HG03354 (cell line): ENCODE data around the gene MET.

Source experiments
- ATAC-seq: cut with Tn5 transposase; IDR thresholded peaks from one replicate; pipeline ENCODE4 v1.9.1; 2021; ENCODE audit warnings: mild to moderate bottlenecking; ENCODE audit not compliant: unreplicated experiment, poor library complexity, severe bottlenecking

The MET gene

GRCh38 chr7:116828281-116828680, 156.3 kb downstream of the MET start:
- ATAC-seq = no peak

- no peak for ATAC-seq
Measured at GRCh38 chr7:116829041-116829440, 157.0 kb downstream of the MET start.

GRCh38 chr7:116829493-116829892, 157.5 kb downstream of the MET start:
- ATAC-seq = no peak

- ATAC-seq = no peak
Measured at GRCh38 chr7:116832692-116833091, 160.7 kb downstream of the MET start.

DNA sequence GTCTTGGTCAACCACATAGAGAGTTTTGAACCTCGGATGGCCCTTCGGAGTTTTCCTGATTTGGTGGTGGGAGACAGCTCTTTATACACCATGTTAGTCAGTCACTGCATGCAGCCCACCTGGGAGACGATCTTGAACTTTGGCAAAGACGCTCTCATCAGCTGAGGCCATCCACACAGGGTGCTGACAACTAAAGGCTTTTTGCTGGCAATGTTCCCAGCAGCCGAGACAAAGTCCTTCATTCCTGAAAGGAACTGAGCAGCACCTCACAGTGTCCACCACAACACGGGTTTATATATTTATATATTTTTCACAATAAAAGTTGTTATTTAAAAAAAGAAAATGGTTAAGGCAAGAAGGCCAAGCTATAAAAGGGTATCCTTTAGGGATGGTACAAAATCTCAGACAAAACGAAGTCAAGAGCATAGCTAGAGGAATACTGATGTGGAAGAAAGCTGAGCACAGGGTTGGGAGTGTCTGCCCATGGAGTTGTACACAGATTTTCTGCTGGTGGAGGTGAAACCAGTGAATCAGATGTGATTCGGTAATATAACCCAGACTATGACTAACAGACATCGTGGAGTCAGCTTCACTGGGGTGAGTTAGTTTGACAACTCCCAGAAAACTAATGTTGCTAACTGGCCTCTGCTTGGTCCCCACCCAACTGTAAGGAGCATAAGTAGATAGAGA, 163.0 kb downstream of the MET start:
- no peak for ATAC-seq

GRCh38 chr7:116836048-116836447, 164.1 kb downstream of the MET start:
- no peak for ATAC-seq

DNA sequence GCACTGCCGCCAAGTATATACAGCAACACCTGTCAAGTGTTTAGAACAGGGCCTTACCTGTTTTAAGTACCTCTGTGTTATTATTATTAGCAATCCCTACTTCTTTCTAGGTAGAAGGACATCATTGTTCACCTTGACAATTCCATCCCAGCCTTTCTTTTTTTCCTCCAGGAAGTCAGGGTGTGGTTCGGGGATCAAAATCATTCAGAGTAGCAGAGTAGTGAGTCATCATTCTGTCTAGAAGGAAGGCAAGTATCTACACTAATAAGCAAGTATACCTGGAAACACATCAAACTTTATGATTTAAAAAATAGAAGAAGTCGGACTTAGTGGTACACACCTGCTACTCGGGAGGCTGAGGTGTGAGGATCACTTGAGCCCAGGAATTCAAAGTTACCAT, 164.9 kb downstream of the MET start:
- no peak for ATAC-seq

DNA sequence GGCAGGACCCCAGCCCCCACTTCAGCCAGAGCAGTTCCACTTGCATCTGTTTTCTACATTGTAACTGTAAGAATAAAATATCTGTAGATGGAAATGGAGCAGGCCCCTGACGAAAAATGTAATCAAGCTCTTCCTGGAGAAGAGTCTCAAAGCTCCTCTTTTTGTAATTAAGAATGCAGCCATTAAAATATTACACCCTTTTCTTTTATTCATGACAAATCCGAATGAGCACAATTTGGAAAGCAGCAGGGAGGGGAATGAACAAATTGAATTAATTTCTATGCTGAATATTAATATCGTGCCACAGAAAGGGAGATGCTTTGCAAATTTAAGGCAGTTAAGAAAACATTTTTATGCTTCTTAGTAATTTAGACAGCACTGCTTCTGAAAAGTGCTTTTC, 165.6 kb downstream of the MET start:
- ATAC-seq = no peak

DNA sequence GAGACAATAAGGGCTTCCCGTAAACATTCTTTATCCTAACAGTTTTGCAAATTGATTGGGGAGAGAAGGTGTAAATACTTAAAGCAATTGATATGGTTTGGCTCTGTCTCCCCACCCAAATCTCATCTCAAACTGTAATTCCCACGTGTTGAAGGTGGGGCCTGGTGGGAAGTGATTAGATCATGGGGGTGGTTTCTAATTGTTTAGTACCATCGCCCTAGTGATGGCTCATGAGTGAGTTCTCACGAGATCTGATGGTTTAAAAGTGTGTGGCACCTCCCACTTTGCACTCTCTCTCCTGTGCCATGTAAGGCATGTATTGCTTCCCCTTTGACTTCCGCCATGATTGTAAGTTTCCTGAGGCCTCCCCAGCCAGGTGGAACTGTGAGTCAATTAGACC, 168.3 kb downstream of the MET start:
- ATAC-seq = no peak

DNA sequence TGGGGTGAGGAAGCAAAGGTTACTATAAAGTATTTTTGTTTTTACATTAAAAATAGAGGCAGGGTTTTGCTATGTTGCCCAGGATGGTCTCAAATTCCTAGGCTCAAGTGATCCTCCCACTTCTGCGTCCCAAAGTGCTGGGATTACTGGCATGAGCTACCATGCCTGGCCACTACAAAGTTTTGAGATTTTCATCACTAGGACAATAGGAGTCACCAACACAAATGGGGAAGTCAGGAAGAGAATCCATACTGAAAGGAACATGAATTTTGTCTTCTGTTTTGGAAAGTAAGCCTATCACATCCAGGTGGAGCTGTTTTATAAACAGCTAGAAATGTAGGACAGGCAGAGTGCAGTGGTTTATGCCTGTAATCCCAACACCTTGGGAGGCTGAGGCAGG, 170.4 kb downstream of the MET start:
- ATAC-seq = no peak

- ATAC-seq = no peak
Measured at GRCh38 chr7:116843378-116843777, 171.4 kb downstream of the MET start.
